ENCODE results near the gene SH3BP1. TPM values are rescaled to one million over a fixed set of nuclear protein-coding genes. Genes with fewer than 3 reads are reported as not detected.

Gene SH3BP1
- total and polyA plus RNA-seq, 2 of the 13 experiments (the other 11 are each of a cell fraction or from before 2014, with no cell fraction given): 8.4 to 18.5 TPM

GRCh38 chr22:37639070-37639760, at the start of gene SH3BP1 (continued):
- no peak for TF ChIP-seq PLSCR1 (CRISPR knock-in tag; IDR thresholded peaks at IDR 0.05; ENCODE audit: borderline replicate concordance)
- TF ChIP-seq NCOA2 (CRISPR knock-in tag; IDR thresholded peaks at IDR 0.05): no peak
- no peak for TF ChIP-seq ATF7 (IDR thresholded peaks at IDR 0.05)
- TF ChIP-seq ATF7 (CRISPR knock-in tag; IDR thresholded peaks at IDR 0.05): no peak
- TF ChIP-seq ZNF782 (CRISPR knock-in tag; IDR thresholded peaks at IDR 0.05; ENCODE audit: borderline replicate concordance): no peak
- no peak for TF ChIP-seq HNF4G (IDR thresholded peaks at IDR 0.05; ENCODE audit: borderline replicate concordance, low read depth, low read length)
- no peak for TF ChIP-seq HNF4G (CRISPR knock-in tag; IDR thresholded peaks at IDR 0.05; ENCODE audit: borderline replicate concordance, low read depth)
- TF ChIP-seq FOSL2 (CRISPR knock-in tag; IDR thresholded peaks at IDR 0.05): no peak
- TF ChIP-seq HCFC1 (IDR thresholded peaks at IDR 0.05; ENCODE audit: low read depth, low read length): no peak
- no peak for TF ChIP-seq ETV6 (CRISPR knock-in tag; conservative IDR thresholded peaks at IDR 0.05)
- no peak for TF ChIP-seq ZNF260 (CRISPR knock-in tag; IDR thresholded peaks at IDR 0.05; ENCODE audit: borderline replicate concordance, low read depth)
- no peak for TF ChIP-seq THAP8 (CRISPR knock-in tag; IDR thresholded peaks at IDR 0.05; ENCODE audit: borderline replicate concordance)
- TF ChIP-seq CCDC6 (CRISPR knock-in tag; IDR thresholded peaks at IDR 0.05): no peak
- no peak for TF ChIP-seq FOXP1 (IDR thresholded peaks at IDR 0.05)
- no peak for TF ChIP-seq FOXP1 (CRISPR knock-in tag; IDR thresholded peaks at IDR 0.05)
- TF ChIP-seq ZNF766 (CRISPR knock-in tag; IDR thresholded peaks at IDR 0.05; ENCODE audit: borderline replicate concordance): 0 out of 2 replicates have a peak, but pooled peaks have one; percentile 37
- TF ChIP-seq ZUFSP (CRISPR knock-in tag; IDR thresholded peaks at IDR 0.05; ENCODE audit: borderline replicate concordance): no peak
- no peak; the same call in 1 of the 2 replicates for TF ChIP-seq POLR2AphosphoS5 (IDR thresholded peaks at IDR 0.05; ENCODE audit: low read depth, low read length)
- no peak for TF ChIP-seq ZBTB3 (CRISPR knock-in tag; IDR thresholded peaks at IDR 0.05; ENCODE audit: borderline replicate concordance, low read depth)
- no peak for TF ChIP-seq ZNF570 (CRISPR knock-in tag; IDR thresholded peaks at IDR 0.05; ENCODE audit: borderline replicate concordance)
- TF ChIP-seq HOMEZ (CRISPR knock-in tag; IDR thresholded peaks at IDR 0.05; ENCODE audit: low read depth): no peak
- no peak for TF ChIP-seq RFXAP (CRISPR knock-in tag; IDR thresholded peaks at IDR 0.05; ENCODE audit: borderline replicate concordance)
- TF ChIP-seq ZBTB8A (CRISPR knock-in tag; IDR thresholded peaks at IDR 0.05; ENCODE audit: borderline replicate concordance, low read depth): no peak
- TF ChIP-seq NFKB2 (CRISPR knock-in tag; IDR thresholded peaks at IDR 0.05; ENCODE audit: borderline replicate concordance): peak; percentile 69; the same call in 1 of the 2 replicates
- no peak for TF ChIP-seq NFE2L1 (CRISPR knock-in tag; IDR thresholded peaks at IDR 0.05; ENCODE audit: borderline replicate concordance)
- no peak for TF ChIP-seq KDM3A (CRISPR knock-in tag; IDR thresholded peaks at IDR 0.05; ENCODE audit: low read depth)

All from HepG2 (cell line).